G401.6 (cell line): ENCODE results near the gene CEBPZ.
A peak's percentile ranks its signal among the peaks of the same experiment; 100 is the strongest.

Experiments
- FAIRE-seq: peaks from 2 replicates; lab custom pipeline; 2012; peaks lifted over from hg19 to GRCh38; lab: Jason Lieb, UNC

CEBPZ gene

GRCh38 chr2:37173741-37174140, 57.7 kb downstream of the CEBPZ start:
- FAIRE-seq = no peak

DNA sequence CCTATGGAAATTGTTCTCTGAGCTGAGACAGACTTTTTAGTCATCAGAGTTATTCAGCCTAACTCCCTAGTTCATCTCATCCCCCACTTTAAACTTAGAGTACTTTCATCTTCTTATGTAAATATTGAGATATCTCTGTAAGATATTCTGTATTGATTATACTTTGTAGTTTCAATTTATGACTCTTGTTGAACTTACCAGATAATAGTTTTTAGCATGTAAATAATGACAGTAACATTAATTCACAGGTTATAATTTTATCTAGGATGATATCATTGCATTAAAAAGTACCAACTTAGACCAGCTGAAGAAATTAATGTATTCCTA, 59.8 kb downstream of the CEBPZ start:
- FAIRE-seq = no peak

GRCh38 chr2:37168217-37168981, 63.0 kb downstream of the CEBPZ start:
- peak; percentile 95 for FAIRE-seq

GRCh38 chr2:37167636-37168180, 63.7 kb downstream of the CEBPZ start:
- FAIRE-seq = peak; percentile 76

GRCh38 chr2:37164757-37165156, 66.6 kb downstream of the CEBPZ start:
- peak; percentile 59 for FAIRE-seq

GRCh38 chr2:37156857-37157714, 74.3 kb downstream of the CEBPZ start, which contains the start of gene EIF2AK2:
Gene EIF2AK2 (minus strand): TSS chr2:37156980. CDS start chr2:37147806, 9,174 bp downstream.
- FAIRE-seq = no peak

DNA sequence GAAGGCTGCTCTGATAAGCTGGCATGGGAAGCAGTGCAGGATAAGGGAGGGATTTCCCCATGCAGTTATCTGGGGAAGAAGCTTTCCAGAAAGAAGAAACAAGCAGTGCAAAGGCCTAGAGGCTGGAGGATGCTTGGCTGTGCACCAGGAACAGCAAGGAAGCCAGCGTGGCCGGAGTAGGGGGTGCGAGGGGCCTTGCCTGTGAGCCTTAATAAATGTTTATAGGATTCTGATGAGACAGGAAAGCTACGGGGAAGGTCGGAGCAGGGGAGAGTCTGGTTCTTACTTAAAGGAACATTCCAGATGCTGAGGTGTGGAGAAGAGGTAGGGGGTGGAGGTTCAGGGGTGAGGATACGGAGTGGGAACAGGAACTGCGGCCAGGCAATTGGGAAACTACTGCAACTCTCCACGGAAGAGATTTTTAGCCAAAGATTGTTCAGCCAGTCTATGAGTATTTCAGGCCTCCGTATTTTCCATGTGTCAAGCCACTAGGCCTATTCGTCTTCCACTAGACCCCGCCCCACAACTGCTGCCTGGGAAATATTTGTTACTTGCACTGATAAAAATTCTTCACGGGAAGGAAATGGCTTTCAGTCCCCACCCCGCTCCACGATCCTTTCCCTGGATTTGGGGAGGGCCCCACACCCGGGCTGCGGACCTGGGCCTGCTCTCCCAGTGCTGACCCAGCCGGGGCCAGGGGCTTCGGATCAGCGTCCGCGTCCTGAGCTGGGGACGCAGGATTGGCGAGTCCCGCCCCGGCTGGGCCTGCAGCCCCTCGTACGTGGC, 75.1 kb downstream of the CEBPZ start:
- no peak for FAIRE-seq

GRCh38 chr2:37154785-37155184, 76.6 kb downstream of the CEBPZ start:
- FAIRE-seq = no peak

GRCh38 chr2:37153224-37153623, 78.2 kb downstream of the CEBPZ start:
- FAIRE-seq = no peak
